GM18520 (cell line): ENCODE data around the gene PRKAR1B.

ENCODE experiments used
- ATAC-seq: cut with Tn5 transposase; IDR thresholded peaks from one replicate; pipeline ENCODE4 v1.9.1; 2021; ENCODE audit not compliant: unreplicated experiment

The PRKAR1B gene

GRCh38 chr7:575425-576366, 151.4 kb downstream of the PRKAR1B start:
- no peak for ATAC-seq

- ATAC-seq = no peak
Measured at GRCh38 chr7:574661-575395, 152.3 kb downstream of the PRKAR1B start.

GRCh38 chr7:573933-574381, 153.1 kb downstream of the PRKAR1B start:
- no peak for ATAC-seq

- no peak for ATAC-seq
Measured at GRCh38 chr7:573269-573932, 153.7 kb downstream of the PRKAR1B start.

- ATAC-seq = no peak
Measured at GRCh38 chr7:572416-573268, 154.4 kb downstream of the PRKAR1B start.

GRCh38 chr7:571718-572415, 155.2 kb downstream of the PRKAR1B start:
- ATAC-seq = no peak

- ATAC-seq = no peak
Measured at GRCh38 chr7:571096-571717, 155.9 kb downstream of the PRKAR1B start.

GRCh38 chr7:570801-571070, 156.3 kb downstream of the PRKAR1B start:
- ATAC-seq = no peak

- no peak for ATAC-seq
Measured at GRCh38 chr7:569996-570800, 156.9 kb downstream of the PRKAR1B start.

- ATAC-seq = no peak
Measured at GRCh38 chr7:569071-569855, 157.8 kb downstream of the PRKAR1B start.

- ATAC-seq = no peak
Measured at GRCh38 chr7:568031-568951, 158.8 kb downstream of the PRKAR1B start.

- no peak for ATAC-seq
Measured at GRCh38 chr7:567305-567883, 159.7 kb downstream of the PRKAR1B start.

GRCh38 chr7:566100-566499, 161.0 kb downstream of the PRKAR1B start:
- no peak for ATAC-seq

GRCh38 chr7:564176-564865, 162.8 kb downstream of the PRKAR1B start:
- no peak for ATAC-seq

GRCh38 chr7:563629-564170, 163.4 kb downstream of the PRKAR1B start:
- ATAC-seq = no peak
